ENCODE results near the gene PIP4K2A.
"Not testable (repeated sequence)": the region's sequence is repeated elsewhere in the genome, so short reads cannot be mapped to it uniquely, and the experiment has no call there.

Gene PIP4K2A

GRCh38 chr10:22536620-22537019 lies 177.8 kb downstream of the PIP4K2A start:
- TF ChIP-seq CTCF (IDR thresholded peaks at IDR 0.05; ENCODE audit: low read depth, low read length, missing control alignments): no peak
- H3K4me3 ChIP-seq (replicated peaks; ENCODE audit: low read depth, low read length): no peak overlapping the region
- no peak for DNase-seq (ENCODE audit: extremely low read depth, low read depth)

- no peak for DNase-seq (ENCODE audit: extremely low read depth, low read depth)
- no peak for TF ChIP-seq CTCF (IDR thresholded peaks at IDR 0.05; ENCODE audit: low read depth, low read length, missing control alignments)
Observed at GRCh38 chr10:22534849-22535604, 179.4 kb downstream of the PIP4K2A start.

GRCh38 chr10:22531441-22531840 lies 182.9 kb downstream of the PIP4K2A start:
- DNase-seq (ENCODE audit: extremely low read depth, low read depth): no peak
- no peak overlapping the region for H3K4me3 ChIP-seq (replicated peaks; ENCODE audit: low read depth, low read length)
- TF ChIP-seq CTCF (IDR thresholded peaks at IDR 0.05; ENCODE audit: low read depth, low read length, missing control alignments): no peak

More at GRCh38 chr10:22534849-22535604, 179.4 kb downstream of the PIP4K2A start:
- no peak overlapping the region for H3K4me3 ChIP-seq (replicated peaks; ENCODE audit: low read depth, low read length)

- no peak for DNase-seq (ENCODE audit: extremely low read depth, low read depth)
- no peak overlapping the region for H3K4me3 ChIP-seq (replicated peaks; ENCODE audit: low read depth, low read length)
- TF ChIP-seq CTCF (IDR thresholded peaks at IDR 0.05; ENCODE audit: low read depth, low read length, missing control alignments): no peak
Observed at GRCh38 chr10:22531008-22531407, 183.4 kb downstream of the PIP4K2A start.

GRCh38 chr10:22527520-22527919 lies 186.9 kb downstream of the PIP4K2A start:
- H3K4me3 ChIP-seq (replicated peaks; ENCODE audit: low read depth, low read length): no peak overlapping the region
- no peak for DNase-seq (ENCODE audit: extremely low read depth, low read depth)
- TF ChIP-seq CTCF (IDR thresholded peaks at IDR 0.05; ENCODE audit: low read depth, low read length, missing control alignments): no peak

- not testable (repeated sequence) for H3K4me3 ChIP-seq (replicated peaks; ENCODE audit: low read depth, low read length); DNase-seq (ENCODE audit: extremely low read depth, low read depth)
Observed at GRCh38 chr10:22524333-22524732, 190.0 kb downstream of the PIP4K2A start.

- DNase-seq (ENCODE audit: extremely low read depth, low read depth); H3K4me3 ChIP-seq (replicated peaks; ENCODE audit: low read depth, low read length): not testable (repeated sequence)
Observed at GRCh38 chr10:22520645-22521044, 193.7 kb downstream of the PIP4K2A start.

- no peak for TF ChIP-seq CTCF (IDR thresholded peaks at IDR 0.05; ENCODE audit: low read depth, low read length, missing control alignments)
- no peak for DNase-seq (ENCODE audit: extremely low read depth, low read depth)
Observed at GRCh38 chr10:22518167-22518724, 196.1 kb downstream of the PIP4K2A start.

More at GRCh38 chr10:22518167-22518724, 196.1 kb downstream of the PIP4K2A start:
- no peak overlapping the region for H3K4me3 ChIP-seq (replicated peaks; ENCODE audit: low read depth, low read length)

Data from HFF-Myc (cell line).